Stimulated activated CD4-positive, alpha-beta T cell treated with anti-CD3 and anti-CD28 coated beads, Interleukin-4, amount 100 ng/mL, for 48 hours (primary cell): Measurements from ENCODE around the gene GNA15.
"Not testable (repeated sequence)": the region's sequence is repeated elsewhere in the genome, so short reads cannot be mapped to it uniquely, and the experiment has no call there.

Source experiments
- DNase-seq, 2 donors: peaks; one replicate each; pipeline ENCODE4 v3.0.0-alpha.2; 2020; ENCODE audit warnings: low read depth in 2 of 2

GNA15 gene

DNA sequence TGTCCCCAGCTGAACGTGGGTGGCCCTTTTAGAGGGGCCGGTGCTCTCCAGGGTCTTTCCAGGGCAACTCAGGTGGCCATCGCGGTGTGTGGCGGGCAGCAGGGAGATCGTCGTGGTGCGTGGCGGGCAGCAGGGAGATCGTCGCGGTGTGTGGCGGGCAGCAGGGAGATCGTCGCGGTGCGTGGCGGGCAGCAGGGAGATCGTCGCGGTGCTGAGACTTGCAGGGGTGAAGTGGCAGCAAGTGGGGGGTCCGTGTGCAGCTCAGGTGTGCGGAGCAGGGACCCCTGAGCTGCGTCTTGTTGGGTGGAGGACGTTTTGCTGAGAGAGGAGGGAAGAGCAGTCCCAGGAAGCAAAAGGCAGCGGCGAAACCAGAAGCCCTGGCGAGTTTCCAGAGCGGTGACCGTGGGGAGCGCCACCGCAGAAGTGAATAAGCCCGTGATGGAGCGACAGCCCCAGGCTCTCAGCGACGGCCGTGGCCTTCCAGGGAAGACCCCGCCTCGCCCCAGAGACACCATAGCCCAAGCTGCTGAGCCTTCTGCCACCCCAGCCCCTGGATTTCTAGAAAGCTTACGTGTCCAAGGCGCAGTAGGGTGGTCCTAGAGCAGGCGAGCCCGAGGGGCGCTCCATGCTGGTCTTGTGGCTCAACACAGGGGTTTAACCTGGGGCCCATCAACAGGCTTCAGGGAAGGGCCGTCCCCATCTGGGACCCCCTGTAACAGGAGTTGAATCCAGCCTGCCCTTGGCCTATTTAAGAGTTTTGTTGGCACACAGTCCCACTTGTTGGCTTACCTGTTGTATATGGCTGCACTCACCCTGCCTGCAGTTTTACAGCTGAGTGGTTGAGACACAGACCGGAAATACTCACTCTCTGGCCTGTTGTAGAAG is 55.3 kb downstream of the GNA15 start:
- no peak for DNase-seq

DNA sequence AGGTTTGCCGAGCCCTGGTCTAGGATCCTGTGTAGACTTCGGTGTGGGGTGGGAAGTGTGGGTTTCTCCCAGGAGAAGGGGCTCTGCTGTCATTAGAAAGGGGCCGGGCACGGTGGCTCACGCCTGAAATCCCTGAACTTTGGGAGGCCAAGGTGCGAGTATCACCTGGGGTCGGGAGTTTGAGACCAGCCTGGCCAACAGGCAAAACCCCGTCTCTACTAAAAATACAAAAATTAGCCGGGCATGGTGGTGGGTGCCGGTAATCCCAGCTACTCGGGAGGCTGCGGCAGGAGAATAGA is 55.9 kb downstream of the GNA15 start:
- not testable (repeated sequence) for DNase-seq

GRCh38 chr19:3192228-3192635 is 56.4 kb downstream of the GNA15 start:
- no peak for DNase-seq

DNA sequence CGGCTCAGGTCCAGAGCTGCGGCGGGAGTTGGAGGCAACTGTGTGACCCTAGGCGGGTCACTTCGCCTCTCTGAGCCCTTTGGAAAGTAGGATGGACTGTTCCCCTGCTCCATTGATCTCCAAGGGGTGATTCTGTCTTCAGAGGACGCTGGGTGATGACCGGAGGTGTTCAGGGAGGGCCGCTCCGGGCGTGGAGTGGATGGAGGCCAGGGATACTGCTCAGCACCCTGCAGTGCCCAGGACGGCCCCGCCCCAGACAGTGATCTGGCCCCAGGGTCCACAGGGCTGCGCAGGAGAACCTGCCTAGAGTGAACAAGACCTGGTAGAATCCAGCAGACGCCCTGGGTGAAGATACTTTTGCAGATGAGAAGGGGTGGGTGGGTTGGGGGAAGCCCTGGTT is 56.9 kb downstream of the GNA15 start:
- no peak for DNase-seq

- DNase-seq, result no peak
Observed at GRCh38 chr19:3193256-3194105, 57.6 kb downstream of the GNA15 start.

DNA sequence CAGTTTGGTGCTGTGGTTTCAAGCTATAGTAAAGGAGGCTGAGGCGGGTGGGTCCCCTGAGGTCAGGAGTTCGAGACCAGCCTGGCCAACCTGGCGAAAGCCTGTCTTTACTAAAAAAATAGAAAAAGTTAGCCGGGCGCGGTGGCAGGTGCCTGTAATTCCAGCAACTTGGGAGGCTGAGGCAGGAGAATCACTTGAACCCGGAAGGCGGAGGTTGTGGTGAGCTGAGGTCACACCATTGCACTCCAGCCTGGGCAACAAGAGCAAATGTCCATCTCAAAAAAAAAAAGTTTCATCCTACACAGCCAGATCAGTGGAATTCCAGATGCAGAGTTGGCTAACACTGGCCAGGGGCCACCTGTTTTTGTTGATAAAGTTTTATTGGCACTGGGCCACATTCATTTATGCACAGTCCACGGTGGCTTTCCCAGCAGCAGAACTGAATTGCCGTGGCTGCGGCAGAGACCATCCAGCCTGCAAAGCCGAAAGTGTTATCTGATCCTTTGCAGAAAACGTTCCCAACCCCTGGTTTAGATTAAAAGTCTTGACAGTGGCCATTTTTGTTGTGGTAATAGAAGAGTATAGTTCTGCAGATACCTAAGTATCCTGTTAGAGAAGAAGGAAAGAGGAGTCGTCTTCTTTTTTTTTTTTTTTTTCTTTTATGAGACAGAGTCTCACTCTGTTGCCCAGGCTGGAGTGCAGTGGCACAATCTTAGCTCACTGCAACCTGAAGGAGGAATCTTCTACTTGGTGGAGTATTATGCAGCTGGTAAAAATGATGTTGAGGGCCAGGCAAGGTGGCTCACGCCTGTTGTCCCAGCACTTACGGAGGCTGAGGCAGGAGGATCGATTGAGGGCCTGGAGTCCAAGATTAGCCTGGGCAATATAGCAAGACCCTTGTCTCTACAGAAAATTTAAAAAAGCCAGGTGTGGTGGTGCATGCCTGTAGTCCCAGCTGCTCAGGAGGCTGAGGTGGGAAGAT is 58.6 kb downstream of the GNA15 start:
- DNase-seq, result no peak

GRCh38 chr19:3196064-3196932 is 60.5 kb downstream of the GNA15 start:
- no peak for DNase-seq

GRCh38 chr19:3196933-3197205 is 61.0 kb downstream of the GNA15 start:
- no peak for DNase-seq

- no peak for DNase-seq
Observed at GRCh38 chr19:3198901-3199700, 63.3 kb downstream of the GNA15 start.

DNA sequence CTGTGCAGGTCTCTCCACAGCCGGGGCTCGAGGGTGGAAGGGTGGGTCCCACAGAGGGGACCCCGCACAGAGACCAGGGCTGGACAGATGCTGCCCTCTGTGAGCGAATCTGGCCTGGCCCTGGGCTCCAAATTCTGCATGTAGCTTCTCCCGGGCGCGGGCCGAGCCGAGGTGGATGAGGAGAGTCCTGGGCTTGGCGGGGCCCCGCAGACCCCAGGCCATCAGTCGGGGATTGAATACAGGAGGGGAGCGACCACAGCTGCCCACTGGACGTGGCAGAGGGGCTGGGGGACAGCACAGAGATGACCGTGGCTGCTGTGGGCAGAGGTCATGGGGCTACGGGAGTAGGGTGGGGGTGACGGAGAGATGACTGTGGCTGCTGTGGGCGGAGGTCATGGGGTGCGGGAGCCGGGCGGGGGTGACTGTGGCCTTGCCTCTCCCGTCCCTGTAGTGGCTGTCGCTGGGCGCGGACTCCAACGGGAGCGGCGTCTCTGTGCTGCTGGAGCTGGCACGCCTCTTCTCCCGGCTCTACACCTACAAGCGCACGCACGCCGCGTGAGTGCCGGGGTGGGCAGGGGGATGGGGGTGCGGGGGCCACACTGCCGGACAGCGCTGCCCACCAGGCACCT is 65.4 kb downstream of the GNA15 start:
- DNase-seq, result no peak

DNA sequence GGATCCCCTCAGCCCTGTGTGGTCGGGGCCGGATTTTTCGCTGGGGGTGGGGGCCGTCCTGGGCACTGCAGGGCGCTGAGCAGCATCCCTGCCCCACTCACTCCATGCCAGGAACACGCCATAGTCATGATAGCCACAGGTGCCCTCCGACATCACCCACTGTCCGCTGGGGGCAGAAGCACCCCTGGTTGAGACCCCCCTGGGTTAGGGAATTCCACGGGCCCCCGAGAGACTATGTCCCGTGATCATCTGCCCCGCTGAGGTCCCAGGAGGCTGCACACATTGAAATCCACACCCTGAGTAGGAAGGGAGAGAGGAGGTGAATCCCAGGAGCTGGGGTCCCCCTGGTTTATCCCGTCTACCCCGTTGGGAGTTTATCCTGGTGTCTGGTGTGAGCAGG is 66.1 kb downstream of the GNA15 start:
- DNase-seq, result no peak

DNA sequence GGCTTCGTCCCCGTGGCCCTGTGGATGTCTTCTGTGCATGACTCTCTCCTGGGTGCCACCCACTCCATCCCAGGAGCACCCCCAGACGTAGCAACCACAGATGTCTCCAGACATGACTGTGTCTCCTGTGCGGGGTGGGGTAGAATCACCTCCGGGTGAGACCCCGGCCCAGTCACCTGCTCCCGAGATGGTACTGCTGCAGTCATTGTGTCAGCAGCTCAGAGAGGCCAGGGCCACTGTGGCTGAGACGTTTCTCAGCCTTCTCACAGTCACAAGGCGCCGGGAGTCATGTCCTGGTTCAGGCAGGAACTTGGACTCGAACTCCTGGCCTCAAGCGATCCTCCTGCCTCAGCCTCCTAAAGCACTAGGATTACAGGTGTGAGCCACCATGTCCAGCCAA is 66.5 kb downstream of the GNA15 start:
- DNase-seq, result no peak

DNA sequence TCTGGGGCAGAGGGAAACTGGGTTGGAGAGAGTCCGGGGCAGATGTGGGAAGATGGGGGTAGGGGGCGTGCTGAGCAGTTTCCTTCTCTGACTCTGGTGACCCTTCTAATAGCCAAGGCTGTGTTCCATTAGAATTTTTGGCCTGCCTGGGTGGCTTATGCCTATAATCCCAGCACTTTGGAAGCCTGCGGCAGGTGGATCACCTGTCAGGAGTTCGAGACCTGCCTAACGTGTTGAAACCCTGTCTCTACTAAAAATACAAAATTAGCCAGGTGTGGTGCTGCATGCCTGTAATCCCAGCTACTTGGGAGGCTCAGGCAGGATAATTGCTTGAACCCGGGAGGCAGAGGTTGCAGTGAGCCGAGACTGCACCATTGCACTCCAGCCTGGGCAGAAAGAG is 67.1 kb downstream of the GNA15 start:
- not testable (repeated sequence) for DNase-seq

- DNase-seq, result no peak
Observed at GRCh38 chr19:3203805-3204645, 68.2 kb downstream of the GNA15 start.

- no peak for DNase-seq
Observed at GRCh38 chr19:3204646-3205275, 68.9 kb downstream of the GNA15 start.

- no peak for DNase-seq
Observed at GRCh38 chr19:3206216-3206953, 70.6 kb downstream of the GNA15 start.

DNA sequence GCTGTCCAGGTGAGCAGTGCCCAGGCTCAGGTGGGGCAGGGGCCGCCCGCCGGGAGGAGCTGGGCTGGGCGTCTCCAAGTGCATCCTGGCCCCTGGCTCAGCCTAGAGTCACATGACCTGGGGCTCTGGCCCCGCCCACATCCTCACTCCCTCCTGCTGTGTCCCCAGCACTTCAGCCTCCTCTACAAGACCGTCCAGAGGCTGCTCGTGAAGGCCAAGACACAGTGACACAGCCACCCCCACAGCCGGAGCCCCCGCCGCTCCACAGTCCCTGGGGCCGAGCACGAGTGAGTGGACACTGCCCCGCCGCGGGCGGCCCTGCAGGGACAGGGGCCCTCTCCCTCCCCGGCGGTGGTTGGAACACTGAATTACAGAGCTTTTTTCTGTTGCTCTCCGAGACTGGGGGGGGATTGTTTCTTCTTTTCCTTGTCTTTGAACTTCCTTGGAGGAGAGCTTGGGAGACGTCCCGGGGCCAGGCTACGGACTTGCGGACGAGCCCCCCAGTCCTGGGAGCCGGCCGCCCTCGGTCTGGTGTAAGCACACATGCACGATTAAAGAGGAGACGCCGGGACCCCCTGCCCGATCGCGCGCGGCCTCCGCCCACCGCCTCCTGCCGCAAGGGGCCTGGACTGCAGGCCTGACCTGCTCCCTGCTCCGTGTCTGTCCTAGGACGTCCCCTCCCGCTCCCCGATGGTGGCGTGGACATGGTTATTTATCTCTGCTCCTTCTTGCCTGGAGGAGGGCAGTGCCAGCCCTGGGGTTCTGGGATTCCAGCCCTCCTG is 71.8 kb downstream of the GNA15 start:
- DNase-seq, result no peak
